ENCODE measurements around the gene UCK2.

Gene UCK2

DNA sequence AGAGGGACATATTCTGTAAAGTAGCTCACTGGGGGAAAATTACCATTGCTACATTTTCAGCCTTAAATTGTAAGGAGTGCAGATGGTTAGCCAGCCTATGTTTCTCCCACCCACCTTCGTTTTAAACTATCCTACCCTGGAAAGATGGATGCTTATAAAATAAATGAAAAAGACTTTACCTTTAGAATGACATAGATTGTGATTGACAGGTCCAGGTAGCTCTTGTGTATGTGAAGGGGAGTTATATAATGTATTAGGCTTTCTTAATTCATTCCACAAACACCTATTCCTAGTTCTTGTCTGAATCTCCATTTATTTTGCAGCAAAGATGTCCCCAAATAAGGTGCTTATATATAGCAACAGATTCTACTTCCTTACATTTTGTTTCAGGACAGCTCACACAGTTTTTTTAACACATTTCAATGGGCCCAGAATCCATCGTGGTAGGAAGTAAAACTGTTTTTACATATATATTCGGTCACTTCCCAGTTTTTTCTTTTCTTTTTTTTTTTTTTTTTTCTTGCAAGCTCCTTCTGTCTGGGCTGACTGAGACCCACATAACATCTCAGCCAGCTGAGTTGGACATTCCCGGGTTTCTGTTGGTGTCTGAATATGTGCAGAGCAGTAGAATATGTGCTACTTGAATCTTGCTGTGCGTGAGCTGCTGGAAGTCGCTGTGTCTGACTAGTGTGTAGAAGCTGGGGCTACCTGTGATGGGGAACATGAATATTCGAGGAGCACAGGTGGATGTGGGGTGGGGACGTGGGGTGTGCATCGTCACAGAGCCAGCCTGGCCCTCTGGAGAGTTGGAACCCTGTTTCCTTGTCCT is 27.8 kb downstream of the UCK2 start:
- FAIRE-seq (no peak), DNase-seq (ENCODE audit: low spot score) (no peak)

- DNase-seq (ENCODE audit: low spot score) (no peak), FAIRE-seq (no peak)
Measured at GRCh38 chr1:165856021-165856420, 28.6 kb downstream of the UCK2 start.

DNA sequence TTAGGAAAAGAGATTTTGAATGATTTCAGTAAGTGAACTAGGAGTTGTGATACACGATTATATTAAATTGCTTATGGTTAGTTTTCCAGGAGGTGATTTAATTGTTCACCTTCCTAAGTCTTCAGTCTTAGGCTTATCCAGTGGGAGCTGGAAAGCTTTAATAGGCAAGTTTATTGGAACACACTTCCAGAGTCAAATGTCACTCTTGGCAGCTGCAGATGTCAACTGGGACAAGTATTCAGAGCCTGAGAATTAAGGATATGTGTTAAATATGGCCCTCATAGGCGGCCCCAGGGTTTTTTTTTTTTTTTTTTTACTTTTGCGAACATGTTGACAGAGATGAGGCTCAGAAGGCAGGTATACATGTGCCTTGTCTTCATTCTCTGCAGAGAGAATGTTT is 29.2 kb downstream of the UCK2 start:
- DNase-seq (ENCODE audit: low spot score) (no peak), FAIRE-seq (no peak)

GRCh38 chr1:165857046-165857801 is 29.8 kb downstream of the UCK2 start:
- FAIRE-seq (no peak), DNase-seq (ENCODE audit: low spot score) (no peak)

- FAIRE-seq, result no peak
- DNase-seq (ENCODE audit: low spot score), result no peak
Measured at GRCh38 chr1:165858364-165858823, 31.0 kb downstream of the UCK2 start.

GRCh38 chr1:165858967-165859845 is 31.8 kb downstream of the UCK2 start:
- FAIRE-seq (no peak), DNase-seq (ENCODE audit: low spot score) (no peak)

DNA sequence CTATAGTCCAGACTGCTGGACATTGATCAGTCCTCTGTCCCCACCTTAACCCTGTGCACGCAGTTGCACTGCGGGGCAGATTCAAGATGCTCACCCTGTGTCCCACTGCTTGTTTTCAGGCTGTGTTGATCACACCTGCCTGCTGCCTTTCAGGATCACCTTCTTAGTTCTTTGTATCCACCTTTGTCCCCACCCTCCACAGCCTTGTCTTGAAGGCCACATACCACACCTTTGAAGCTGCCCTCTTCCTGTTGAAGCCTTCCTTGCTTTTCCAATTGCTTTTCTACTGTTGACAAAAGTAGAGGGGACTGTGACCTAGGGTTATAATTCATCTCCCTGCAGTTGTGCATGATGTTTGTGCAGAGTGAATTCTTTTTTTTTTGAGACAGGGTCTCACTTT is 32.7 kb downstream of the UCK2 start:
- FAIRE-seq (no peak), DNase-seq (ENCODE audit: low spot score) (no peak)

DNA sequence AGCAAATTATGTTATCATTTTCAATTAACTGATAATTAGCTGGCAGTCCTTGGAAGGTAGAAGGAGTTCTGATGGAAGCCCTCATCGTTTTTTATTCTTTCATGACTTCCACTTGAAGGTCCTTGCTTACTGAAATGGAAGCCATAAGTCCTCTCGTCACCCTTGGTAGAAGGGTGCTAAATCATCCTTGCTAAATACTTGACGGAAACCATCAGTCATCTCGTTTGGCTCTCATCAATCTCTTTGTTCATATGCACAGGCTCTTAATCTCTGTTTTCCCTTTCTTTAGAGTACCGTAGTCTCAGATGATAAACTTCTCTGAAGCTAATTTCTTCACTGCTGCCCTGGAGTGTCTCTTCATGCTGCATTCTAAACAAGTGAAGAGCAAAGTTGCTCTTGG is 34.5 kb downstream of the UCK2 start:
- no peak for DNase-seq (ENCODE audit: low spot score)
- no peak for FAIRE-seq

DNA sequence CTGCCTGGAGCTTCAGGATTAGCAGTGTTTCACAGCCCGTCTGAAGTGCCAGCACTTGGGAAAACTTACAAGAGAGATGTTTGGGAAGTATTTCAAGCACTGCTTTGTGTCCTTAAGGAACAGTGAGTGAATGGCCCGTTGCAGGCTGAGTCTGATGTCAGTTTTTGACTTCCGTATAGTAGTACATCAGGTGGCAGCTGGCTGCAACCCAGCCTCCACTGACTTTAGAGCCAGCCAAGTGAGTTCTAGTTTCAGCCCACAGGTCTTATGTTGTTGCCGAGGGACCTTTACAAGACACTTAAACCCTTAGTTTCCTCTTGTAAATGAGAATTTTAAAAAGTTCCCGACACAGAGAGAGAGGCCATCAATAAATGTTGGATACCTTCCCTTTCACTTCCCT is 35.0 kb downstream of the UCK2 start:
- no peak for FAIRE-seq

GRCh38 chr1:165863346-165863745 is 35.9 kb downstream of the UCK2 start:
- no peak for FAIRE-seq

More for the DNA sequence above, 35.0 kb downstream of the UCK2 start:
- no peak for DNase-seq (ENCODE audit: low spot score)

DNA sequence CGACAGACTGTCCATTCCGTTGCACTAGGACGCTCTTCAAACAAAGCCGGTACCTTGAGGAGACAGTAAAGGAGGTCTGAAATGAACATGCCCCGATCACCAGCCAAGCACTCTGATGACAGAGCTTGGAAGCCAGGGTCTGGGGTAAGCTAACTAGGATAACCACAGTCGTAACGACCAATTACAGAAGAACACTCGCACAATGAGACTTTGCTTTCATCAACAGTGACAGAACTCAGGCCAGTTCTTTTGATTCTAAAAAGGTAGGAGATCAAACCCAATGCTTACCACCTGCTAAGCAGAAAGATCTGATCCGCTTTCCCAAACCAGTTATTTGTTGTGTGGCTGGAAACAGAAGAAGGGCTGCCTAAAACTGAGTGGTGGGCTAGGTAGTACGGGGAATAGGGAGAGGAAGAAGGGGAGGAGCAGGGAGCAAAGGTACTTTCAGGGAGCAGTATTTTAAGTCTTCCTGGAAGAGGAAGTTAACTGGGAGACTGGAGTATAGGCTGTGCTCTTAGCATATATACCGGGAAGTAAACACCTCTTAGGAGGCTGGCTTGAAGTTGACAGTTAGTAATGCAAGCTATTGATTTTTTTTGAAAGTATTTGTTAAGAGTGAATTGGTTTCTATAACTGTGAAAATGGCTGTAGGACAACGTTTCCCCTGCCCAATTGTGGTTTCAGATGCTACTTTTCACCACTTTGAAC is 38.4 kb downstream of the UCK2 start:
- DNase-seq (ENCODE audit: low spot score), result no peak
- no peak for FAIRE-seq

More at GRCh38 chr1:165863346-165863745, 35.9 kb downstream of the UCK2 start:
- DNase-seq (ENCODE audit: low spot score), result no peak

- FAIRE-seq (no peak), DNase-seq (ENCODE audit: low spot score) (no peak)
Measured at GRCh38 chr1:165869343-165869742, 41.9 kb downstream of the UCK2 start.

- DNase-seq (ENCODE audit: low spot score) (peak; percentile 42), FAIRE-seq (no peak)
Measured at GRCh38 chr1:165871311-165872067, 44.1 kb downstream of the UCK2 start.

DNA sequence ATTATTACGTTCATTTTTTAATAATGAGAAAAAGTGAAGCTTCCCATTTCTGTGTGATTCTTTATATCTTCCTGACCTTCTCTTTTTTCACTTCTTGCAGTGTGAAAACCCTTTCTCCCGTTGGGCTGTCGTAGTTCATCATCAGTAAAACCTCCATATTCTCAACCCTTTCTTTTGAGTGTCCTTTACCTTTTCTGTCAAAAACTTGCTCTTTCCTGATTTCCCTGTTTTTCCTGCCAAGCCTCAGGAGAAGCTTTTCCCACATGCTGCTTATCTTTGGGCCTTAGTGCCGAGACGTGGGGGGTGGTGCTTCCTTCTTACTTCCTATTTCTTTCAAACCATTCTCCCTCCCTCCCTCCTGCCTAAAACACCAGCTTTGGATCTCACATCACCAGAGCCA is 46.1 kb downstream of the UCK2 start:
- DNase-seq (ENCODE audit: low spot score), result no peak
- no peak for FAIRE-seq

DNA sequence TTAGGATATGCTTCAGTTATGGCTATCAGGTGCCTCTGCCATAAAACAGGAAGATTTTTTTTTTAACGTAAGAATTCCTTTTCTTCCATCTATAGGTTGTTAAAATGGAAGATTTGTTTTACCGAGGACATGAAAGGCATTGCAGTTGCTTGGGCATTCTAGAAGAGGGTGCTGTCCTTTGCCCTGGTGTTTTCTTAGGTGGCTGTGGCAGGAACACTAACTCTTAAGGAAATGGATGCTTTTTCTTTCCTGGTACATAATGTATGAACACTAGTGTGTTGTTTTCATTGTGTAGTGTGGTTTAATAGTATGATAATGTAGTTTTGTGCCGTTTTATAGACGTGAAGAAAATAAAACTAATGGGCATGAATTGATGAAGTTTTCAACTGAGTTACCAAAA is 47.2 kb downstream of the UCK2 start:
- DNase-seq (ENCODE audit: low spot score) (no peak), FAIRE-seq (no peak)

GRCh38 chr1:165875171-165875570 is 47.8 kb downstream of the UCK2 start:
- no peak for DNase-seq (ENCODE audit: low spot score)
- FAIRE-seq, result no peak

- FAIRE-seq (no peak), DNase-seq (ENCODE audit: low spot score) (no peak)
Measured at GRCh38 chr1:165875604-165876003, 48.2 kb downstream of the UCK2 start.

DNA sequence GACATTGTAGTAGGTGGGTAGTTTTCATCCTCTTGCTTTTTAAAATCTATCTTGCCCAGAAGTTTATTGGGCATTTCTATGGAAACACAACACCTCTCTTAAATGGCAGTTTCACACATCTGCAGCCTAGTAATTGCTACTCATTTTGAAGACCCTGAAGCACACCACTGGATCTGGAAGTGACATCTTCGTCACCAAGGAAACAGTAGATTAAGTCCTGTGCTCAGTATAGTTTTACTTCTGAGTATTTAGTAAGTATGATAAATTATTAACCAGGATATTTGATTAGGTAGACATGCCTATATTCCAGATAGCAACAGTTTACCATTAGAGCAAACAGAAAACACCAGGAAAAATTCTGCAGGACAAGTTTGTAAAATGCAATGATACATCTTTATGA is 48.7 kb downstream of the UCK2 start:
- no peak for DNase-seq (ENCODE audit: low spot score)
- FAIRE-seq, result no peak

DNA sequence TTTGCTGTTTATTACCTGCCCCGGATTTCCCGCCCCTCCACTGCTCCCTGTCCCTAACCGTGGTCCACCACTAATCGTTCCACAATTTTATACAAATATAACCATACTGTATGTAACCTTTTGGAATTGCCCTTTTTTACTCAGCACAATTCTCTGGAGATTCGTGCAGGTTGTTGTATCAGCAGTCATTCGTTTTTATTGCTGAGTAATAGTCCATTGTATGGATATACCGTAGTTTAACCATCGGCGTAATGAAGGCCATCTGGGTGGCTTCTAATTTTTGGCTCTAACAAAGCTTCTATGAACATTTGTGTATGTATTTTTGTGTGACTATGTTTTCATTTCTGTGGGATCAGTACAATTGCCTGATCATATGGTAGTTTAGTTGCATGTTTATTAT is 50.0 kb downstream of the UCK2 start:
- DNase-seq (ENCODE audit: low spot score) (no peak), FAIRE-seq (no peak)

DNA sequence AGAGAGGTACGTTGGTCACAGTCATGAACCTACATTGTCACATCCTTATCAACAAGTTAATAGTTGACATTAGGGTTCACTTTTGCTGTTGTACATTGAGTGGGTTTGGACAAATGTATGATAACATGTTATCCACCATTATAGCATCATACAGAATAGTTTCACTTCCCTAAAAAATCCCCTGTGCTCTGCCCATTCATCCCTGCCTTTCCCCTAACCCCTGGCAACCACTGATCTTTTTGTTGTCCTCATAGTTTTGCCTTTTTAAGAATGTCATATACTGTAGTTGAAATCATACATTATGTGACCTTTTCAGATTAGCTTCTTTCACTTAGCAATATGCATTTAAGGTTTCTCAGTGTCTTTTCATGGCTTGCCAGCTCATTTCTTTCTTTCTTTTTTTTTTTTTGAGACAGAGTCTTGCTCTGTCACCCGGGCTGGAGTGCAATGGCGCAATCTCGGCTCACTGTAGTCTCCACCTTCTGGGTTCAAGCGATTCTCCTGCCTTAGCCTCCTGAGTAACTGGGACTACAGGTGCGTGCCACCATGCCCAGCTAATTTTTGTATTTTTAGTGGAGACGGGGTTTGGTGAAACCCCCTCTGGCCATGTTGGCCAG is 50.6 kb downstream of the UCK2 start:
- DNase-seq (ENCODE audit: low spot score) (no peak), FAIRE-seq (no peak)

All from urothelium cell line (cell line).